GM18870 (cell line): ENCODE measurements around the gene TBCK.
"Not testable (repeated sequence)": the region's sequence is repeated elsewhere in the genome, so short reads cannot be mapped to it uniquely, and the experiment has no call there.

ENCODE experiments used
- ATAC-seq: cut with Tn5 transposase; IDR thresholded peaks from one replicate; pipeline ENCODE4 v1.9.1; 2021; ENCODE audit warnings: moderate library complexity; ENCODE audit not compliant: unreplicated experiment

Gene TBCK

DNA sequence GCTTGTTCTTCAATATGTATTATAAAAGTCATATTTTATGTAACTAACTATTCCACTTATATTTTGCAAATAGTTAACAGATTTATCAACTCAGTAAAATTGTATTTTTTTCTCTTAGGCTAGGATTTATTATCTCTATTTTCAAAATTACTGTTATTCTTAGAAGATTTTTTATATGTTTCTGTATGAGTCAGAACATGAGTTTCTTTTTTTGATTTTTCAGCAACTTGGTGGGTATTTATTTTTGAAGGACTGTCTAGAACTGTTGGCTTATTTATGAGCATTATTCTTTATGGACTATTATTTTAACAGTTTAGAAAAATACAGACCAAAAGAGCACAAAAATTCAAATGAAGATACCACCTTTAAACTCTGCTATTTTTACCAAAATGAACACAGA, 7.1 kb upstream of the TBCK start:
- ATAC-seq = no peak

DNA sequence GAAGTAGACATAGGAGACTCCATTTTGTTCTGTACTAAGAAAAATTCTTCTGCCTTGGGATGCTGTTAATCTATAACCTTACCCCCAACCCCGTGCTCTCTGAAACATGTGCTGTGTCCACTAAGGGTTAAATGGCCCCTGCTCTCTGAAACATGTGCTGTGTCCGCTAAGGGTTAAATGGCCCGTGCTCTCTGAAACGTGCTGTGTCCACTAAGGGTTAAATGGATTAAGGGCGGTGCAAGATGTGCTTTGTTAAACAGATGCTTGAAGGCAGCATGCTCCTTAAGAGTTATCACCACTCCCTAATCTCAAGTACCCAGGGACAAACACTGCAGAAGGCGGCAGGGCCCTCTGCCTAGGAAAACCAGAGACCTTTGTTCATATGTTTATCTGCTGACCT, 5.8 kb upstream of the TBCK start:
- not testable (repeated sequence) for ATAC-seq

DNA sequence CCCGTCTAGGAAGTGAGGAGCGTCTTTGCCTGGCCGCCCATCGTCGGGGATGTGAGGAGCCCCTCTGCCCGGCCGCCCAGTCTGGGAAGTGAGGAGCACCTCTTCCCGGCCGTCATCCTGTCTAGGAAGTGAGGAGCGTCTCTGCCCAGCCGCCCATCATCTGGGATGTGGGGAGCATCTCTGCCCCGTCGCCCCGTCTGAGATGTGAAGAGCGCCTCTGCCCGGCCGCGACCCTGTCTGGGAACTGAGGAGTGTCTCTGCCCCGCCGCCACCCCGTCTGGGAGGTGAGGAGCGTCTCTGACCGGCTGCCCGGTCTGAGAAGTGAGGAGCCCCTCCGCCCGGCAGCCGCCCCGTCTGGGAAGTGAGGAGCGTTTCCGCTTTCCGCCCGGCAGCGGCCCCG, 5.2 kb upstream of the TBCK start:
- not testable (repeated sequence) for ATAC-seq

DNA sequence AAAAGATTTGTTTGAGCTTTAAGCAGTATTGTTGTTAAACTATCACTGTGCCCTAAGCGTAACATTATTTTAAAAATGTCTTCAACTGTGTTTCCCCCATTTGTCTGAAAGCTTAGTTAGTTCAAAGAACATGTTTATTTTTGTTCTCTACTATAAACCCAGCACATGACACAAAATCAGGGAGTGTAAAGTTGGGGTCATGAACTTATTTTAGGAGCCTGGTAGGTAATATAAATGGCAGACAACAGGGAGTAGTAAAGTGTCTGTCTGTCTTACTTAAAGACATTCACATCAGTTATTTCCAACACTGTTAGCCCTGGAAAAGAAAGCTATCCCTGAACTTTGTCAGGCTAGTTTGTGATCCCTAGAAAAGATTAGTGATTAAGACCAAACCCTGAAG, 4.2 kb upstream of the TBCK start:
- ATAC-seq = no peak

DNA sequence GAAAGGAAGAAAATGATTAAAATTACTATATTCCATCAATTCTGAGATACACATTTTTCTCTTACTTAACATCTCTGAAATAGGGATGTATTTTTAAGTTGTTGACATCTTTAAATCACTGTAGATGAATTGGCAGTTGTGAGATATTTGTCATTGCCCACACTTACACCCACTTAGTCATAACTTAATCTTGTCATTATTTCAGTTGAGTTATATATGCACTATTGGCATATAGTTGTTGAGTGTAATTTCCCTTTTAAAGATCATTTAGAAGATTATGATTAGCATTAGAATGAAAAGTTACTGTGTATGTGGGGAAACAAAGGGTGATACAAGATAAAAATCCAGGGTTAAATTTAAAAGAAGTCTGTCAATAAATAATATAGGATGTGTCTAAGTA, 2.5 kb upstream of the TBCK start:
- ATAC-seq = no peak

DNA sequence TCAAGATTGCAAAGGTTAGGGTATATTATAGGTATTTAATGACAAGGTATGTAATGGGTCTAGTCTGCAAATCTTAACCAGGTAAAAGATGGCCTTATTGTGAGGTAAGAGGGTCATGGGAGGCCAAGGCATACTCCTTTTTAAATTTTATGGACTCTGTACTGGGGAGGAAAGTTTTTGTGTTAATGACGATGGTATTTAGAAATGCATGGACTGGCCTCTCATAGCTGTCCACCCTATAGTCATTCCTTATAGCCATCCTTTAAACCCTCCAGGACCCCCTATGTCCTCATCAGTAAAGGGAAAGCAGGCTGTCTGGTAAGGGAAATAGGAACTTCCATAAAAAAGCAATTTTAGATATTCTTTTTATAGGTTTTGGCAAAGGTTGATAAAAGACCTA, 1.8 kb upstream of the TBCK start:
- ATAC-seq = no peak

DNA sequence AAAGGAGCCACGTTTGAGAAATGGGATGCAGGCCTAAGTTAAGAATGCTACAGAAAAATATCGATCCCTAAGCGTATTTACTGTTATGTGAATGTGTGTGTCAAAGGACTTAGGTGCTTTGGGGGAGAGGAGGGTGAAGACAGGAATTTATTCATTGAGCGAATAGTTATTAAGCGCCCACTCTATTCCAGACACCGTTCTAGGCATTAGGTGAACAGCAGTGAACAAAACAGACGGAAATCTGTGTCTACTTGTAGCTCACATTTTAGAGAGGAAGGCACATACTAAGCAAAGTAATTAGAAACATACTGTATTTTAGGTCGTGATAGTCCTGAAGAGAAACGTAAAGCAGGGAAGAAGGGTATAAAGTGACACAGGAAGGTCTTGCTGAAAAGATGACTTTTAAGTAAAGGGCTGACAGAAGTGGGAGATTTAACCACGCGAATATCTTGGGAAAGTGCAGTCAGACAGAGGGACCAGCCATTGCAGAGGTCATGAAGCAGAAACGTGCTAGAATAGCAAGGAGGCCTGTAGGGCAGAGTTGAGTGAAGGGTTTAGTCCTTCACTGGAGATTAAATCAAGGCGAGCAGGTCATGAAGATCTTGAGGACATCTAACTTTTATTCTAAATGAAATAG, 882 bp upstream of the TBCK start:
- ATAC-seq = peak; percentile 3

DNA sequence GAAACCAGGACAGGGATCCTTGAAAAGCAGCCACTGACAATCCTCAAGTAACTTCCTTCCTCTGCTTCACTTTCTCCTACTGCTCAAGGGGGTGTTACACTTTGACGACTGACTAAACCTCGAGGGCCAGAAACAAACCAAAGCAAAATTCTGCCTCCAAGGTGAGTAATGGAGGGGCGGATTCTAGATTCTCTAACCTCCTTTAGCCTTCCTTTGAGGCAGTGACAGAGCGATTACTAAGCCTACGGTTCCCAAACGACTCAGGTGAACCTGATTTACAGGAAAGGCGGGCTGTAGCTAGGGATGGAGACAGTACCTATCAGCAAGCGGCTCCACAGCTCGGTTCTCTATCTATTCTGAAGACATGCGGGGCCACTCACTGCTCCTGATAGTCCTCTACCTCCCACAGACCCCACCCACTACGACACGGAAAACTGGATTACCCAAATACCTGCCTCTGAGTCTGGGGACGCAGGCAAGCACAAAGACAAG, 487 bp downstream of the TBCK start:
- ATAC-seq = peak; percentile 12

DNA sequence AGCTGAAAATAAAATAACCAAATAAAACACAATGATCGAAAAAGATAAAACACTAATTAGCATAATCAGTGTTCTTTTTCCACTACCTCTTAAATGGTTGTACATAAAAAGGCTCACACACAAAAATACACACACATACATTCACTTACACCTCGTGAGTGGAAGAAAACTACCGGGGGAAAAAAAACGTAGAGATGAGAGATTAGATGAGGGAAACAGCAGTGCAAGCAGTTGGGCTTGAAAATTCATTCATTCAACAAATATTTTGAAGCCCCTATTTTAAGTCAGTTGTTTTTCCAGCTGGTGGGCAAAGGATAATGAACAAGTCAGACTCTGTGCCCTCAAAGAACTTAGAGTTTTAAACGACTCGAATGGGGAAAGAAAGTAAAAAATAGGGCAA, 1.0 kb downstream of the TBCK start:
- ATAC-seq = no peak

DNA sequence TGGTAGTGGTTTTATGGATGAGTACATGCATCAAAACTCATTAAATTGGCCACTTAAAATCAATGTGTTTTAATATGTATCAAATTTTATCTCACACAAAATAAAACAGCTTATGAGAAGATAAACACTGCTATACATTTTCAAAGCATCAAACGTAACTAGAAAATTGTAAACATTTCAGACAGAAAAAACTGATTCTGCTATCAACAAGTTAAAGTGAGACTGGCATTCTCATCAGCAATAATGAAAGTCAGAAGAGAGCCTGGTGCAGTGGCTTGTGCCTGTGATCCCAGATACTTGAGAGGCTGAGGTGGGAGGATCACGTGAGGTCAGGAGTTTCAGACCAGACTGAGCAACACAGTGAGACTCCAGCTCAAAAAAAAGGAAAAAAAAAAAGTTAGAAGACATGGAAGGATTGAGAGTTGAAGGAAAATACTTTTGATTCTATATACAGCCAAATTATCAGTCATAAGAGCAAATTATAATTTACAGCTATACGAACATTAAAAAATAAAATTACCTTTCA, 2.9 kb downstream of the TBCK start:
- no peak for ATAC-seq

DNA sequence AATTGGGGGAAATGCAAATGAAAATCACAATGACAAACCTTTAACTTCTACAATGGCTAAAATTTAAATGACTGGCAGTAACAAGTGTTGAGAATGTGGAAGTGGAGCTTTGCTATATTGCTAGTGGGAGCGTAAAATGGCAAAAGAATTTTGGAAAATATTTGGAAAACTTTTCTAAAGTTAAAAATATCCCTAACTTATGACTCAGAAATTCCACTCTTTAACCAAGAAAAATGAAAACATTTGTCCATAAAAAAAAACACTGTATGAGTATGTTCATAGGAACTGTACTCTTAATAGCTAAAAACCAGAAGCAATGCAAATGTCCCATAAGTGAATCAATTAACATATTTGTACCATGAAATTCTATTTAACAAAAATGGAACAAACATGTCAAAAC, 3.6 kb downstream of the TBCK start:
- no peak for ATAC-seq

DNA sequence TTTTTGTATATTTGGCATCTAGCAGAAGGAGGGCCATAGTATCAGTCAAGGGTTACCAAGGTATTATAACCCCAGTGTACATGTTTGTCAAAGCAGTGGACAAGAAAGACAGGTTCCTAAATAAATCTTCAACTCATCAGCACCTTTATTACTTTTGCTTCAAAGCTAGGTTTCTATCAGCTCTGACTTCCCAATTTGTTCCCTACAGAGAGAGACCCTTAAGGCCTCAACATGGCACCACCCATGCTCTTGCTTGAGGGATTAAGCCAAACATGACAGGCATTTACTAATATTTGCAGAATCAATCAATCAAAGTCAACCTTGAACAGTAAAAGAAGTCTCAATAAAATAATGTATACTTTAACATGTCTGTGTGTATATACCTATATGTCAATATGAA, 9.4 kb downstream of the TBCK start:
- ATAC-seq = no peak

DNA sequence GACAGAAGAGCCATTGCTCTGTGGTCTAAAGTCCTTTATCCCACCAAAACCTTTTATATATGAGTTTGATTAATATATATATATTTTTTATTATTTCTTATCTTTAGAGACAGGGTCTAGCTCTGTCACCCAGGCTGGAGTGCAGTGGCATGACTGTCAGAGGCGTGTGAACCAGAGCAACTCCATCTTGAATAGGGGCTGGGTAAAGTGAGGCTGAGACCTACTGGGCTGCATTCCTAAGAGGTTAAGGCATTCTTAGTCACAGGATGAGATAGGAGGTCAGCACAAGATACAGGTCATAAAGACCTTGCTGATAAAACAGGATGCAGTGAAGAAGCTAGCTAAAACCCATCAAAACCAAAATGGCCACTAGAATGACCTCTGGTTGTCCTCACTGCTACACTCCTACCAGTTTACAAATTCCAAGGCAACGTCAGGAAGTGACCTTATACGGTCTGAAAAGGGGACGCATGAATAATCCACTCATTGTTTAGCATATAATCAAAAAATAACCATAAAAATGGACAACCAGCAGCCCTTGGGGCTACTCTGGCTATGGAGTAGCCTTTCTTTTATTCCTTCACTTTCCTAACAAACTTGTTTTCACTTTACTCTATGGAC, 10.5 kb downstream of the TBCK start:
- ATAC-seq = no peak

DNA sequence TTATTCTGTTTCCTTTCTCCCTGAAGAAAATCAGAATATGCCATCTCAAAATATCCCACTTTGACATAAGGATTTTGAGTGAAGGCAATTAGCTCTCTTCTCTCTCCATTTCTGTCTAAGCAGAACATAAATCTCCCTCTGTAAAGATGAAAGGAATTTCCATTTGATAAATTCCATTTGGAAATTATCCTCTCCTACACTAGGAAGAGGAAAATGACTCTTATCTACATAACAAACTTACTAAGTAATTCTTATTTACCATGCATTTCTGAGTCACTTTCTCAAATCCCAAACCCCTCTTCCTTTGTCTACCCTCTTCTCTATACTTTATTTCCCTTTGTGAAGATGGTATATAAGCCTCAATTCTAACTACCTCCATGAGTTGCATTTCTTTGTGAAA, 11.4 kb downstream of the TBCK start:
- no peak for ATAC-seq

DNA sequence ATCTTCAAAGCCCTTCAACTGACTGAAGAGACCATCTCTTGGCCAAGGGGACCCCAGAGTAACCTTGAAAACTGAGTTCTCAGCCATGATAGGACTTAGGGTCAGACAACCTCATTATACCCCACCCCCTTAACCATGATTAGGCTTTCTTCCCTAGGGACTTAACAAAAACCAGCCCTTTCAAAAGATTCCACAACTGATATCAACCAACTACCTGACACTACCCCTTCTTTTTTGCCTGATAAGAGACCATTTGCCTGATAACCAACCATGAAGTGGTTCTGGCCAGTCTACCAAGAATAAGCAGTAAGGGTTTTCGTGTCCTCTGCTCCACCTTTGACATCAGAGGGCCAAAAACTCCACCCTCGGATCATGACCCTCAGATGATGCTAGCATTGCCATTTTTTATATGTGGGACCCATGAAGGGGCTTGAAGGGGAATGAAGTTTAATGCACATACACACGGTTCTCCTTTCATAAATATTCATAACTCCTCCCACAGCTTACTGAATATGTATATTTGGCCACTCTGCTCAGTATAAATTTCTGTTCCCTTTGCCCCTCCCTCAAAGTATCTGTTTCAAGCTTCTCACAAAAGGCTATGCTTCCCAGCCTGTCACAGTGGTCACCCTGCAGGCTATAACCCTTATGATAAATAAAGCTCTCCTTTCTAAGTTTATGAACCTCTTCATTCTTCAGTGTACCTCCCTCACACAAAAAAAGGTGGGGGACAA, 12.3 kb downstream of the TBCK start:
- no peak for ATAC-seq

DNA sequence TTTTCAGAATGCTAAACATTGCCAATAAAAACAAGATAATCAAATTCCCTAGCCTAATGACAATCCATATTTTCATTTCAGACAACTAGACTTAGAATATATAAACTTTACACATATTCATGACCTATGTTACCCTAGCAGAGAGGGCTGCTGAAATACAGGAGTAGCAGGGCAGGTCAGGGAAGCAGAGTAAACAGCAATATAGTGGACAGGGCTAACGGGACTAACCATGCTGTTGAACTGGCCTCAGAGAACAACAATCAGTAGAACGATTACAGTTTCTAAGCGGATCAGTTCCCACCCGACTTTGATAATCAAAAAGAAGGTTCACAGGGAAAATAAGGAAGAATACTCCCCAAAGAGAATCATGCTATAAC, 14.0 kb downstream of the TBCK start:
- ATAC-seq = no peak

DNA sequence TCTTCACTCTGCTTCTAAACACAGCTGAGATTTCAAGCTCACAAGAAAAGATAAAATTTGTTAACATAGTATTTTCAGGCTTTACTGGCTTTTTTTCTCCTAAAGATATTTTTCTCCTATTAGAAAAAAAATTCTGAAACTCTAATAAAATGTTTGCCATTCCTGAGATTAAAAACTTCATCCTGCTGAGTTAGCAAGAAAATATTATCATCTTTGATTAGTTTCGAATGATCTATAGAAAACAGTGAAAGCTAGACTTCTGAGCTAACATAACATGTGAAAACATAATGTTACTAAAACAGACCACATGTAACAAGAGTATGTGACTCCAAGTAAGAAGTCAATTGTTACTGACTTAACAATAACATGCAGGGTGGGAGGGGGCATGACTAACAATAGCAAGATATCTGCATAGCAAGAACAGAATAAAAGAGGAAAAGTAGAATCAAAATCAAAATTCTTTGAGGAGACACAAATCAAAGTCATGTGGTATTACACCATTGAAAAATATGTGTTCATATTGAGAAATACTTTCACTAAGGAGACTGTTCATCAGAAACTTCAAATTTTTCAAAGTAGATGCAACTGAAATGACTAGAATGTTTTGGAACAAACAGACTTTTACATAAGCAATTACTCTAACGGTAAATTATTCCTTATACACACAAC, 14.5 kb downstream of the TBCK start:
- no peak for ATAC-seq

DNA sequence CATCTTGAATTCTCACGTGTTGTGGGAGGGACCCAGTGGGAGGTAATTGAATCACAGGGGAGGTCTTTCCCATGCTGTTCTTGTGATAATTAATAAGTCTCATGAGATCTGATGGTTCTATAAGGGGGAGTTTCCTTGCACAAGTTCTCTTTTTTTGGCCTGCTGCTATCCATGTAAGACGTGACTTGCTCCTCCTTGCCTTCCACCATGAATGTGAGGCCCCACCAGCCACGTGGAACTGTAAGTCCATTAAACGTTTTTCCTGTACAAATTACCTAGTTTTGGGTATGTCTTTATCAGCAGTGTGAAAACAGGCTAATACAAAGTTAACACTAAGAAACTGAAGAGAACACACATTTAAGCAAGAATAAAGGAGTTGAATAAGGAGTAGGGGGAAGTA, 16.0 kb downstream of the TBCK start:
- ATAC-seq = no peak

DNA sequence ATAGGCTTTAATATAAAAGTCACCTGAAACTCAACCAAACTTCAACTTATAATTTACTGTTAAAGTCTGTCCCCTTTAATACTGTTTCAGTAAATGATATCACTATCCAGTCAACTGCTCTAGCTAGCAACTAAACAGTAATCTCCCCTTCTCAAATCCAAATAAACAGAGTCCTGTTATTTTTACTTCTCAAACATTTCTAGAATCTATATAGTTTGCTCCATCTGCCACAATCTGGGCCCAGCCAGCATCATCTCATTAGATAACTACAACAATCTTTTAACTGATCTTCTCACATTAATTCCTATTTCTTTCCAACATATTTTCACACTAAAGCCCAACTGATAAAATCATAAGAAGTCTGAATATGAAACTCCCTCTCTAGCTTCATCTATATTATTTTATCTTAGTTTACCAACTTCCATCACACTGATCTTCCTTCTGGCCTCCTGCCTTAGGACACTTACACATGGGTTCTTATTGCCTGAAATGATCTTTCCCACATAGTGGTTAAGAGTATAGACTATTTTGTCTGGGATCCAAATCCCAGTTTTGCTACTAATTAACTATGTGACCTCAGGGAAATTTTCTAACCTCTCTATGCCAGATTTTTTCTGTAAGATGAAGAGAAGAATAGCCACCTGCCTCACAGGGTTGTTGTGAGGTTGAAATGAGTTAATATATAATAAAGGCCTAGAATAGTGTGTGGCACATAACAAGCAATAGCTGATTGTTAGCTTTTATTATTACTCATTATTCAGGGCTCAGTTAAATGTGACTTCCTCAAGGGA, 18.6 kb downstream of the TBCK start:
- no peak for ATAC-seq

DNA sequence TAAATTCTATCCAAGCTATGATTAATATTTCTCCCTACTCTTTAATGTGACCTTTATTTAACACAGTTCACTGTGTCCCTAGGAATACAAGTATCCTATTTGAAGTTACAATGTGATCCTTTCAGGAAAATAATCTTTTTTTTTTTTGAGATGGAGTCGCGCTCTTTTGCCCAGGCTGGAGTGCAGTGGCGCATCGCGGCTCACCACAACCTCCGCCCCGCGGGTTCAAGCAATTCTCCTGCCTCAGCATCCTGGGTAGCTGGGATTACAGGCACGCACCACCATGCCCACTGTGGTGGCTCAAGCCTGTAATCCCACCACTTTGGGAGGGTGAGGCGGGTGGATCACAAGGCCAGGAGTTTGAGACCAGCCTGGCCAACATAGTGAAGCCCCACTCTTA, 21.9 kb downstream of the TBCK start:
- ATAC-seq = no peak

DNA sequence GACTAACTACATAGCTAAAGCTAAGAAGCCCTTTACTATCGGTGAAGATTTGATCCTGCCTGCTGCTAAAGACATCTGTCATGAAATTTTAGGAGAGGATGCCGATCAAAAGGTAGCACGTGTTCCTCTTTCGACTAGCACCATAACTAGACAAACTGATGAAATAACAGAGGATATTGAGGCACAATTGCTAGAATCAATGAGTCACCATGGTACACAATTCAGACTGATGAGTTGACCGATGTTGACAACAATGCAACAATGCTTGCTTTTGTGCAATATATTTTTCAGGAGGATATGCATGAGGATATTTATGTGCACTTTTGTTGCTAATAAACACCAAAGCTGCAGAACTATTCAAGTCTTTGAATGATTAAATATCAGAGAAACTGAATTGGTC, 24.3 kb downstream of the TBCK start:
- ATAC-seq = no peak
